Osteocyte (in vitro differentiated cells): ENCODE data around the gene TOM1. TPM values are rescaled to one million over a fixed set of nuclear protein-coding genes. Genes with fewer than 3 reads are reported as not detected.

Experiments
- DNase-seq: peaks from one replicate; pipeline ENCODE4 v3.0.0; 2021; ENCODE audit warnings: mixed read lengths; ENCODE audit not compliant: unreplicated experiment; ENCODE audit errors: extremely low spot score
- H3K27ac Mint-ChIP-seq: one replicate; pipeline ENCODE4 v1.8.0; 2021; ENCODE audit warnings: mild to moderate bottlenecking, mixed read lengths; ENCODE audit not compliant: unreplicated experiment
- H3K27me3 Mint-ChIP-seq: one replicate; pipeline ENCODE4 v1.8.0; 2021; ENCODE audit warnings: mixed read lengths; ENCODE audit not compliant: unreplicated experiment
- H3K36me3 Mint-ChIP-seq: one replicate; pipeline ENCODE4 v1.8.0; 2021; ENCODE audit warnings: mixed read lengths; ENCODE audit not compliant: unreplicated experiment
- H3K4me1 Mint-ChIP-seq: one replicate; pipeline ENCODE4 v1.8.0; 2021; ENCODE audit warnings: mixed read lengths; ENCODE audit not compliant: unreplicated experiment
- H3K4me3 Mint-ChIP-seq: one replicate; pipeline ENCODE4 v1.8.0; 2021; ENCODE audit warnings: mild to moderate bottlenecking, moderate library complexity, mixed read lengths; ENCODE audit not compliant: unreplicated experiment
- H3K9me3 Mint-ChIP-seq: one replicate; pipeline ENCODE4 v1.8.0; 2021; ENCODE audit warnings: mixed read lengths; ENCODE audit not compliant: unreplicated experiment
- total RNA-seq: library from RNA; stranded (reverse); gene quantifications from 2 replicates; pipeline ENCODE4 v1.2.1, GENCODE V29; 2021
- TF ChIP-seq, protein P1 (sequence below): fragments of 200-600 bp; sonication (generic); IDR thresholded peaks from 2 replicates; pipeline ENCODE4 v1.5.0; 2021; ENCODE audit warnings: antibody characterized with exemption, mild to moderate bottlenecking, moderate library complexity

Gene TOM1
- total RNA-seq, 1 donor from 2014 or later, result 55.5 TPM

DNA sequence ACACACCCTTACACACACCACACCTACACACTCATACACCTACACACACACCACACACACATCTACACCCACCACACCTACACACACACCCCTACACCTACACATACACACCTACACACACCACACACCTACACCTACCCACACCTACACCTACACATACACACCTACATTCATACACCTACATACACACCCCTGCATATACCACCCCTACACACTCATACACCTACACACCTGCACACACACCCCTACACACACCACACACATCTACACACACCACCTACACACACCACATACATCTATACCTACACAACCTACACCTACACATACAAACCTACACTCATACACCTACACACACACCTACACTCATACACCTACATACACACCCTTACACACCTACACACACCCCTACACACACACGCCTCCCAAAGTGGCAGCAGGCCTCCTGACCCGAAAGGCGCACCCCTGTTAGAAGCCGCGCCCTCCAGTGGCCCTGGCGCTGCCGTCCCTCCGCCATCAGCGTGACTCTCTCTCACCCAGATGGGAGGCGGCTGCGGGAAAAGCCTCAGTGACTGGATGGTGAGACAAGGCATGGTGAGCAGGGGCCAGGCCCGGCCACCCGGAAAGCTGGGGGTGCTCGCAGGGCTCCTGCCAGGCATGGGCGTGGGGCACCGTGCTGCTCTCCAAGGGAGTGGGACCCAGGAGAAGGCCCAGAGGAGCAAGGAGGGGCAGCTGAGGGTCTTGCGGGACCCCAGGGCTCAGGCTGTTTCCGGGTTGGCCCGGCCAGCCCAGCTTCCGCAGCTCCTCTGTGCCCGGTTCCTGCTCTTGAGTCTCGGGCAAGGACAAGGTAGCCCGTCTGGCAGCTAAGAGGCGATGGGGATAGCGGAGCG is 44.2 kb downstream of the TOM1 start:
- Mint-ChIP-seq H3K9me3 (no peaks in the 10 kb centered on the region), H3K4me3 (no peak overlapping the region), H3K4me1 (no peaks in the 10 kb centered on the region), H3K27me3 (no peaks in the 10 kb centered on the region), H3K27ac (no peak overlapping the region), H3K36me3 (peaks cover 8% of the 10 kb centered on the region)
- TF ChIP-seq, protein P1, sequence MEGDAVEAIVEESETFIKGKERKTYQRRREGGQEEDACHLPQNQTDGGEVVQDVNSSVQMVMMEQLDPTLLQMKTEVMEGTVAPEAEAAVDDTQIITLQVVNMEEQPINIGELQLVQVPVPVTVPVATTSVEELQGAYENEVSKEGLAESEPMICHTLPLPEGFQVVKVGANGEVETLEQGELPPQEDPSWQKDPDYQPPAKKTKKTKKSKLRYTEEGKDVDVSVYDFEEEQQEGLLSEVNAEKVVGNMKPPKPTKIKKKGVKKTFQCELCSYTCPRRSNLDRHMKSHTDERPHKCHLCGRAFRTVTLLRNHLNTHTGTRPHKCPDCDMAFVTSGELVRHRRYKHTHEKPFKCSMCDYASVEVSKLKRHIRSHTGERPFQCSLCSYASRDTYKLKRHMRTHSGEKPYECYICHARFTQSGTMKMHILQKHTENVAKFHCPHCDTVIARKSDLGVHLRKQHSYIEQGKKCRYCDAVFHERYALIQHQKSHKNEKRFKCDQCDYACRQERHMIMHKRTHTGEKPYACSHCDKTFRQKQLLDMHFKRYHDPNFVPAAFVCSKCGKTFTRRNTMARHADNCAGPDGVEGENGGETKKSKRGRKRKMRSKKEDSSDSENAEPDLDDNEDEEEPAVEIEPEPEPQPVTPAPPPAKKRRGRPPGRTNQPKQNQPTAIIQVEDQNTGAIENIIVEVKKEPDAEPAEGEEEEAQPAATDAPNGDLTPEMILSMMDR, result no peak
- DNase-seq, result no peak

DNA sequence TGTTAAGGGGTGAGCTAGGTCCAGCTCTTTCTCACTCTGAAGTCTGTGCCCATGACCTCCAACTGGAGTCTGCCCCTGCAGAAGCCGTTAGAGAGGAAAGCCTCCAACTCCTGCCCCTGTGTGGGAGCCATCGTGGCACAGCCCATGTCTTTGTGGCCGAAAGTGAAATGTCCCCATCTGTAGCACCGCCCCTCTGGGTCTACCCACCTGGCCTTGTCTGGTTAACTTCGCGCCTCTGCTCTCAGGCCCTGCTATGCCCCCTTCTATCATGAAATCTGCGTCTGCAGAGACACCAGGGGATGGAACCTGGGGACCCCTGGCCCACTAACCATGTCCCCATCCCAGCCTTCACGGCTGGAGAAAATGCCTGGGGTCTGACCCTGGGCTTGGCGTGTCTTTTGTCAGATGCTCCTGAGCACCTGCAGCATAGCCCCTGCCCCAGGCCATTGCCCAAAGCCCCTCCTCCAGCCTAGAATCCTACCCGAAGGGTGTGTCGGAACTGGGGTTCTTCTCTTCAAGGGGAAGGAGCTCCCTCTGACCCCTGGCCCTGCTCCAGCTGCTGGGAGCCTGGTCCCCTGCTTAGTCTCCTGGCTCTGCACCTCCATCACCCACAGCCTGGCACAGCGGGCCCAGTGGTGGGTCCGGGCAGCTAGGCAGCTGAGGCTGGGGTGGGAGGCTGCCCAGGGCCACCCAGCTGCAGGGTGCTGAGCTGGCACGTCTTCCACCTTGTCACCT is 45.4 kb downstream of the TOM1 start:
- Mint-ChIP-seq H3K36me3 (peaks cover 6% of the 10 kb centered on the region), H3K27me3 (no peaks in the 10 kb centered on the region), H3K4me3 (no peak overlapping the region), H3K27ac (no peak overlapping the region), H3K4me1 (peaks cover 9% of the 10 kb centered on the region), H3K9me3 (no peaks in the 10 kb centered on the region)
- TF ChIP-seq, protein P1, result no peak
- no peak for DNase-seq

DNA sequence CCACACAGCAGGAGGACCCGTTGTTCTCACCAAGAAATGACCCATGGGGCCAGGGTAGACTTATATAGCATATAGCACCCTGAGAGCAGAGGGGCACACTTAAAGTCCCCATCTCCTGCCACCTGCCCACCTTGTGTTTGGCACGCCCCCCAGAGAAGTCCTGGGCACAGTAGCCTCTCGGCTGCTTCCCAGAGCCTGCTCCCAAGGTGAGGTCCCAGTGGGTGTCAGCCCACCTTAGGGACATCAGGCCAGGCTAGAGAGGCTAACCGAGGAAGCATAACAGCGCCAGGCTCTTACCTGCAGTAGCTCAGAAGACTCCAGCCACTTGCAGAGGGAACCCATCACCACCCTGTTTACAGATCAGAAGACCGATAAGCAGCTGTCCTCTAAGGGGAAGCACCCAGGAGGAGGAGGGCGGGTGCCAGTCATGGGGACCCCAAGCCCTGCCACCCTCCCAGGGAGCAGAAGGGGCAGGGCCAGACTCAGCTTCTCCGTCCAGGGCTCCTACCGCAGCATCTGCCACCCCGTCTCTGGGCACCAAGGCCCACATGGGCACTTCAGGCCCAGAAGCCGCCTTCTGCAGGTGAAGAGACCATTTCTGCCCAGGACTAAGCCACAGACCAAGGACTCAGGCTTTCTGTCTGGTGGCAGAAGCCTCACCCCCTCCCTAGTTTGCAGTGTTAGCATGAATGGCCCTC is 46.3 kb downstream of the TOM1 start:
- H3K4me3 Mint-ChIP-seq, result no peak overlapping the region
- no peak for DNase-seq
- H3K27me3 Mint-ChIP-seq, result no peaks in the 10 kb centered on the region
- peaks cover 3% of the 10 kb centered on the region for H3K36me3 Mint-ChIP-seq
- no peaks in the 10 kb centered on the region for H3K9me3 Mint-ChIP-seq
- TF ChIP-seq, protein P1, result no peak
- H3K27ac Mint-ChIP-seq, result no peak overlapping the region
- peaks cover 16% of the 10 kb centered on the region for H3K4me1 Mint-ChIP-seq

DNA sequence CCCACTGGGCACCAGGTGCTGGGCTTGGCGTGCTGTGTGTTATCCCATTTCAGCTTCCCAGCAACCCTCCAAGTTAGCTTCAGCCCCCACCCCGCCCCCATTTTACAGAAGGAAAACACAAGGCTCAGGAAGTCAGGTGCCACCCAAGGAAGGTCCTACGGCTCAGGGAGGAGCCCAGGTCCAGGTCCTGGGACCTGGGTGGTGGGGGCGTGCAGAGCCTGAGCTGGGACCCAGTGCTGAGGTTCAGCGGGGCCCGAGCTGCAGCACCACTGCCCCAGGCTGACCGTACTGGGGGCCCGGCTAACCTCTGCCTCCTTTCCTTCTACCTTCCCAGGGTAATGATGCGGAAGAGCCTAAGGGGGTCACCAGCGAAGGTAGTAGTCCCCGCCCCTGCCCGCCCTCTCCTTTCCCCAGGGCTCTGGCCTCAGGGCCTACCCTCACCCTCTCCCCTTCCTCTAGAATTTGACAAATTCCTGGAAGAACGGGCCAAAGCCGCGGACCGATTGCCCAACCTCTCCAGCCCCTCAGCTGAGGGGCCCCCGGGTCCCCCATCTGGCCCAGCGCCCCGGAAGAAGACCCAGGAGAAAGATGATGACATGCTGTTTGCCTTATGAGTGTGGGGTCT is 47.0 kb downstream of the TOM1 start:
- peaks cover 2% of the 10 kb centered on the region for H3K36me3 Mint-ChIP-seq
- no peaks in the 10 kb centered on the region for H3K9me3 Mint-ChIP-seq
- no peaks in the 10 kb centered on the region for H3K27me3 Mint-ChIP-seq

More for the DNA sequence above, 47.0 kb downstream of the TOM1 start:
- TF ChIP-seq, protein P1, result no peak
- Mint-ChIP-seq H3K27ac (no peak overlapping the region), H3K4me1 (peaks cover 24% of the 10 kb centered on the region), H3K4me3 (no peak overlapping the region)
- DNase-seq, result no peak
